AG04449 (cell line): Measurements from ENCODE around the gene BHLHE23.

ENCODE experiments used
- CTCF ChIA-PET: fragments of 350-600 bp; formaldehyde crosslinking; extraction: SDS; loops from one replicate; lab custom pipeline; 2021; ENCODE audit warnings: antibody characterized with exemption; lab: Yijun Ruan, JAX
- POLR2A ChIA-PET: fragments of 400-600, 350-600 bp; formaldehyde crosslinking; extraction: SDS; loops from one replicate; lab custom pipeline; 2020; ENCODE audit warnings: antibody characterized with exemption, inconsistent platforms; lab: Yijun Ruan, JAX
- DNase-seq: peaks from one replicate; pipeline ENCODE4 v3.0.0-alpha.2; 2010; ENCODE audit warnings: low read depth, low spot score
- H3K4me3 ChIP-seq: 2 replicates; pipeline ENCODE4 v1.5.1; 2011; ENCODE audit warnings: low read depth, mild to moderate bottlenecking, control low read depth, low read length
- TF ChIP-seq, protein P1 (sequence below): IDR thresholded peaks from one replicate; pipeline ENCODE4 v1.5.1; 2011; ENCODE audit warnings: mild to moderate bottlenecking, moderate library complexity, low read length, control low read depth, inconsistent platforms; ENCODE audit not compliant: insufficient read depth; ENCODE audit errors: missing control alignments

BHLHE23 gene

GRCh38 chr20:63017826-63018411 lies 11.2 kb upstream of the BHLHE23 start:
- no peak for DNase-seq
- TF ChIP-seq, protein P1, sequence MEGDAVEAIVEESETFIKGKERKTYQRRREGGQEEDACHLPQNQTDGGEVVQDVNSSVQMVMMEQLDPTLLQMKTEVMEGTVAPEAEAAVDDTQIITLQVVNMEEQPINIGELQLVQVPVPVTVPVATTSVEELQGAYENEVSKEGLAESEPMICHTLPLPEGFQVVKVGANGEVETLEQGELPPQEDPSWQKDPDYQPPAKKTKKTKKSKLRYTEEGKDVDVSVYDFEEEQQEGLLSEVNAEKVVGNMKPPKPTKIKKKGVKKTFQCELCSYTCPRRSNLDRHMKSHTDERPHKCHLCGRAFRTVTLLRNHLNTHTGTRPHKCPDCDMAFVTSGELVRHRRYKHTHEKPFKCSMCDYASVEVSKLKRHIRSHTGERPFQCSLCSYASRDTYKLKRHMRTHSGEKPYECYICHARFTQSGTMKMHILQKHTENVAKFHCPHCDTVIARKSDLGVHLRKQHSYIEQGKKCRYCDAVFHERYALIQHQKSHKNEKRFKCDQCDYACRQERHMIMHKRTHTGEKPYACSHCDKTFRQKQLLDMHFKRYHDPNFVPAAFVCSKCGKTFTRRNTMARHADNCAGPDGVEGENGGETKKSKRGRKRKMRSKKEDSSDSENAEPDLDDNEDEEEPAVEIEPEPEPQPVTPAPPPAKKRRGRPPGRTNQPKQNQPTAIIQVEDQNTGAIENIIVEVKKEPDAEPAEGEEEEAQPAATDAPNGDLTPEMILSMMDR = no peak

GRCh38 chr20:63017076-63017825 lies 10.5 kb upstream of the BHLHE23 start:
- TF ChIP-seq, protein P1 = no peak
- ChIA-PET CTCF (no interaction called here), POLR2A (no interaction called here)
- no peak overlapping the region for H3K4me3 ChIP-seq
- DNase-seq = no peak

More at GRCh38 chr20:63017826-63018411, 11.2 kb upstream of the BHLHE23 start:
- ChIA-PET POLR2A (no interaction called here), CTCF (no interaction called here)
- no peak overlapping the region for H3K4me3 ChIP-seq

- DNase-seq = no peak
- CTCF ChIA-PET = no interaction called here
- no peak overlapping the region for H3K4me3 ChIP-seq
- POLR2A ChIA-PET = no interaction called here
- TF ChIP-seq, protein P1 = no peak
Measured at GRCh38 chr20:63016514-63017075, 9.8 kb upstream of the BHLHE23 start.

DNA sequence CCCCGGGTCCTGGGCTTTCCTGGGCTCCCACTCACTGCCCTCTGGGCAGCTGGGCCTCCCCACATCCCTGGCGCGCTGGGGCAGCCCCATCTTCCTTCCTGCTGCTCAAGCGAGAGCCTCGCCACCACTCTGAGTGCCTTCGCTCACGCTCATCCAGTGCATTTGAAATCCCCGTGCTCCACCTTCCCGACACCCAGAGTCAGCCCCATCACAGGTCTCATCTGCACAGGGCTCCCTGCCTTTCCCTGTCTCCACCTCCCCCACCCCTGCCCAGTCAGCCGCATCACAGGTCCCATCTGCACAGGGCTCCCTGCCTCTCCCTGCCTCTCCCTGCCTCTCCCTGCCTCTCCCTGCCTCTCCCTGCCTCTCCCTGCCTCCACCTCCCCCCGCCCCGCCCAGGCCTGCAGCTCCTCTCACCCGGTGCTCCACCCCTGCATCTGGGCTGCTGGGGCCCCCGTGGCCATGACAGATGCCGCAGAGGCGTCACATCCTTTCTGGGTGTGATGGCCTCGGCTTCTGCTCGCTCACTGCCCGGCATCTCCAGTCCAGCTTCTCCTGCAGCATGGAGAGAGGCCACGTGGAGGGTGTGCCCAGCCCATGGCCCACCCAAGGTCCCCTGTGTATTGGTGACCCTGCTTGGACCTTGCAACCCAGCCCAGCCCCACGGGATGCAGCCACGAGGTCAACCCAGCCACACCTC lies 9.0 kb upstream of the BHLHE23 start:
- DNase-seq = no peak
- POLR2A ChIA-PET = no interaction called here
- CTCF ChIA-PET = no interaction called here
- TF ChIP-seq, protein P1 = no peak
- H3K4me3 ChIP-seq = no peak overlapping the region

DNA sequence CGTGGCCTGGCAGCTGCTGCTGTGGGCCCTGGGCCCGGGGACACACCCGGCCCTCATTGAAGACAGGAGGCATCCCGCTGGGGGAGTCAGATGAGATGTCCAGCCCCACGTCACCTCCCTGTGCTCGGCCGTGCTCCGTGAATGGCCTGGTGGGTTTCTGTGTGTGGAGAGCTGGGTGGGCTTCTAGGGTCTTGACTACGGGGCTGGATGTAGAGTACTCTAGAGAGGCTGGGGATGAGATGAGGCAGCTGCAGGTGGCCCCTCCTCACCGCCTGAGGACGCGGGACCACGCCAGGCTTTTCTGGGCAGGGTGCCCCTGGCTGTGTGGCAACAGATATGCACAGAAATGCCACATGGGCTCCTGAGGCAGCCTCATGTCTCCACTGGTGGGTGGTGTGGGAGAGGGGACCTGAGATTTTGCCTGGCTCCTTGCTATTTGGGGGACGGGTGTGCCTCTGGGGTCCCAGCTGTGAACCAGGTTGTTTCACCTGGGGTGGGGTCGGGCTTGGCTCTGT lies 8.4 kb upstream of the BHLHE23 start:
- no peak overlapping the region for H3K4me3 ChIP-seq
- TF ChIP-seq, protein P1 = no peak
- ChIA-PET POLR2A (no interaction called here), CTCF (interaction anchor here (1.2 kb wide), 1 partner anchor 43 kb away, joined by 4 read pairs; no protein-coding TSS in a partner anchor)
- DNase-seq = no peak

GRCh38 chr20:63014710-63015109 lies 7.9 kb upstream of the BHLHE23 start:
- POLR2A ChIA-PET = no interaction called here
- H3K4me3 ChIP-seq = no peak overlapping the region
- TF ChIP-seq, protein P1 = no peak
- no peak for DNase-seq
- CTCF ChIA-PET = interaction anchor here (1.2 kb wide), 1 partner anchor 42 kb away, joined by 4 read pairs; no protein-coding TSS in a partner anchor
